ENCODE results near the gene ZNF77. TPM values are rescaled to one million over a fixed set of nuclear protein-coding genes. Genes with fewer than 3 reads are reported as not detected.
"Not testable (repeated sequence)": the region's sequence is repeated elsewhere in the genome, so short reads cannot be mapped to it uniquely, and the experiment has no call there.

The ZNF77 gene
- total RNA-seq, 1 donor from 2014 or later: 3.4 TPM

- no peak for DNase-seq (ENCODE audit: low read depth in 2 of 2)
Observed at GRCh38 chr19:2917275-2918184, 27.2 kb downstream of the ZNF77 start.

- DNase-seq (ENCODE audit: low read depth in 2 of 2): no peak
Observed at GRCh38 chr19:2912306-2912705, 32.5 kb downstream of the ZNF77 start.

GRCh38 chr19:2906631-2907195, 38.1 kb downstream of the ZNF77 start:
- DNase-seq (ENCODE audit: low read depth in 2 of 2): no peak

- DNase-seq (ENCODE audit: low read depth in 2 of 2): peak in 1 of 2 donors; percentile 47
Observed at GRCh38 chr19:2905918-2906519, 38.8 kb downstream of the ZNF77 start.

GRCh38 chr19:2903326-2903725, 41.4 kb downstream of the ZNF77 start:
- DNase-seq (ENCODE audit: low read depth in 2 of 2): not testable (repeated sequence)

- no peak for DNase-seq (ENCODE audit: low read depth in 2 of 2)
Observed at GRCh38 chr19:2902590-2903218, 42.1 kb downstream of the ZNF77 start.

GRCh38 chr19:2900296-2901252, 44.2 kb downstream of the ZNF77 start, which contains the start of gene ZNF57:
Gene ZNF57 (plus strand): TSS chr19:2900928. CDS start chr19:2901046, 118 bp downstream.
- peak; percentile 99 to 100 for DNase-seq (ENCODE audit: low read depth in 2 of 2)

- DNase-seq (ENCODE audit: low read depth in 2 of 2): no peak
Observed at GRCh38 chr19:2896694-2897093, 48.1 kb downstream of the ZNF77 start.

- peak in 1 of 2 donors; percentile 53 for DNase-seq (ENCODE audit: low read depth in 2 of 2)
Observed at GRCh38 chr19:2890531-2890930, 54.2 kb downstream of the ZNF77 start.

GRCh38 chr19:2888731-2889224, 56.0 kb downstream of the ZNF77 start:
- peak; percentile 29 to 53 for DNase-seq (ENCODE audit: low read depth in 2 of 2)

GRCh38 chr19:2887391-2887914, 57.3 kb downstream of the ZNF77 start:
- peak; percentile 78 to 80 for DNase-seq (ENCODE audit: low read depth in 2 of 2)

- DNase-seq (ENCODE audit: low read depth in 2 of 2): no peak
Observed at GRCh38 chr19:2885736-2886135, 59.0 kb downstream of the ZNF77 start.

- no peak for DNase-seq (ENCODE audit: low read depth in 2 of 2)
Observed at GRCh38 chr19:2883686-2884439, 60.9 kb downstream of the ZNF77 start.

Other genes with a start within 250 kb of the ZNF77 start
- gene GNG7, start 242.3 kb downstream of the ZNF77 start, total RNA-seq: 0.87 and 1.2 TPM in 2 replicates
- under 0.01 and 0.22 TPM in 2 replicates for gene DIRAS1, start 223.6 kb downstream of the ZNF77 start, total RNA-seq
- 15.9 and 21.4 TPM in 2 replicates for gene SLC39A3, start 205.0 kb downstream of the ZNF77 start, total RNA-seq
- 26.8 and 28.4 TPM in 2 replicates for gene SGTA, start 161.7 kb downstream of the ZNF77 start, total RNA-seq
- gene THOP1, start 159.5 kb downstream of the ZNF77 start, total RNA-seq: 26.6 and 36.8 TPM in 2 replicates
- 2.2 and 3.2 TPM in 2 replicates for gene ZNF554, start 125.1 kb downstream of the ZNF77 start, total RNA-seq
- 2.2 and 3.0 TPM in 2 replicates for gene ZNF555, start 103.5 kb downstream of the ZNF77 start, total RNA-seq
- gene ZNF556, start 77.6 kb downstream of the ZNF77 start, total RNA-seq: not detected in 2 replicates
- gene ZNF57, start 44.0 kb downstream of the ZNF77 start, total RNA-seq: 2.4 and 3.4 TPM in 2 replicates
- 0.99 and 1.1 TPM in 2 replicates for gene TLE6, start 32.6 kb upstream of the ZNF77 start, total RNA-seq
- gene TLE2, start 84.3 kb upstream of the ZNF77 start, total RNA-seq: 7.2 and 17.5 TPM in 2 replicates
- gene TLE5, start 117.5 kb upstream of the ZNF77 start, total RNA-seq: 103 and 142 TPM in 2 replicates
- 41.4 and 58.7 TPM in 2 replicates for gene GNA11, start 149.4 kb upstream of the ZNF77 start, total RNA-seq
- gene GNA15, start 191.1 kb upstream of the ZNF77 start, total RNA-seq: under 0.01 TPM in 1 of 2 replicates, not detected in the other
- under 0.01 and 0.44 TPM in 2 replicates for gene S1PR4, start 233.8 kb upstream of the ZNF77 start, total RNA-seq
- 26.2 and 31.2 TPM in 2 replicates for gene NCLN, start 241.0 kb upstream of the ZNF77 start, total RNA-seq